ENCODE measurements around the gene FAF1.

- no peak for TF ChIP-seq POLR2A (IDR thresholded peaks at IDR 0.05)
- TF ChIP-seq, protein P1, sequence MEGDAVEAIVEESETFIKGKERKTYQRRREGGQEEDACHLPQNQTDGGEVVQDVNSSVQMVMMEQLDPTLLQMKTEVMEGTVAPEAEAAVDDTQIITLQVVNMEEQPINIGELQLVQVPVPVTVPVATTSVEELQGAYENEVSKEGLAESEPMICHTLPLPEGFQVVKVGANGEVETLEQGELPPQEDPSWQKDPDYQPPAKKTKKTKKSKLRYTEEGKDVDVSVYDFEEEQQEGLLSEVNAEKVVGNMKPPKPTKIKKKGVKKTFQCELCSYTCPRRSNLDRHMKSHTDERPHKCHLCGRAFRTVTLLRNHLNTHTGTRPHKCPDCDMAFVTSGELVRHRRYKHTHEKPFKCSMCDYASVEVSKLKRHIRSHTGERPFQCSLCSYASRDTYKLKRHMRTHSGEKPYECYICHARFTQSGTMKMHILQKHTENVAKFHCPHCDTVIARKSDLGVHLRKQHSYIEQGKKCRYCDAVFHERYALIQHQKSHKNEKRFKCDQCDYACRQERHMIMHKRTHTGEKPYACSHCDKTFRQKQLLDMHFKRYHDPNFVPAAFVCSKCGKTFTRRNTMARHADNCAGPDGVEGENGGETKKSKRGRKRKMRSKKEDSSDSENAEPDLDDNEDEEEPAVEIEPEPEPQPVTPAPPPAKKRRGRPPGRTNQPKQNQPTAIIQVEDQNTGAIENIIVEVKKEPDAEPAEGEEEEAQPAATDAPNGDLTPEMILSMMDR (IDR thresholded peaks at IDR 0.05) = no peak
Measured at GRCh38 chr1:50538476-50538875, 421.6 kb downstream of the FAF1 start.
